ENCODE data around the gene IFT88. TPM values are rescaled to one million over a fixed set of nuclear protein-coding genes. Genes with fewer than 3 reads are reported as not detected.

Gene IFT88
- total and polyA plus RNA-seq, 3 donors from 2014 or later: 56.6 to 111 (median 86.8) TPM

DNA sequence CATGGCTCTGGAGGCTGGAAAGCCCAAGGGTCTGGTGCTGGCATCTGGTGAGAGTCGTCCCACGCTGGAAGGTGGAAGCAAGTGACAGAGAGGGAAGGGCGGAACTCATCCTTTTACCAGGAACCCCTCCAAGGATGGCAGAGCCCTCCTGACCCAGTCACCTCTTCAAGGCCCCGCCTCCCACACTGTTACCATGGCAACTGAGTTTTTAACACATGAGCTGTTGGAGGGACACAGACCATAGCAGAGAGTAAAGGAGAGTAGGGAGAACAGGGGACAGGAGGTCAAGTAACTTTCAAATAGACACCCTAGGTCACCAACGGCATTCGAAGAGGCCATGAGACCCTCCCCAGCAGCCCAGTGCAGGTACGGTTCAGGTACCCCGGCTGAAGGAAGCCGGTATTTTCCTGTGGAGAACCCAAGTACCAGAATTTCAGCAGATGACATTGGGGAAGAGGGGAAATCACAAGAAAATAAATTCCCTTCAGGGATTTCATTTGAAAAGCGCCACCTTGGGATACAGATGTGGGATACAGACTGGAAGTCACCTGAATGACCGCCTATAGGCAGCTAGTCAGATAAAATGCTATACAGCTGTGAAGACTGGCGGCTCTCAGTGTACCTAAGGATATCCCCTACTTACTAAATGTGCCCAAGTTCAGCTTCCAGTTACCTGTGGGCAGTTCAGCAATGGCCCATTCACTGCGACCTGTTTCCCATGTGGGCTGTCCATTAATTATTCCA is 144.5 kb downstream of the IFT88 start:
- WGBS, 2 donors: 65 to 74% methylated on average over 13 of the region's 13 CpGs
- Histone ChIP-seq H3K36me3 (ENCODE audit: low read depth, missing control alignments) (no peaks in the 10 kb centered on the region), H3K4me1 (peaks cover 11% of the 10 kb centered on the region), H3K27me3 (no peaks in the 10 kb centered on the region), H3K27ac (no peak overlapping the region), H3K4me3 (no peak overlapping the region), H3K9me3 (no peaks in the 10 kb centered on the region)
- DNase-seq: no peak
- TF ChIP-seq POLR2A (IDR thresholded peaks at IDR 0.05): no peak
- TF ChIP-seq, protein P1, sequence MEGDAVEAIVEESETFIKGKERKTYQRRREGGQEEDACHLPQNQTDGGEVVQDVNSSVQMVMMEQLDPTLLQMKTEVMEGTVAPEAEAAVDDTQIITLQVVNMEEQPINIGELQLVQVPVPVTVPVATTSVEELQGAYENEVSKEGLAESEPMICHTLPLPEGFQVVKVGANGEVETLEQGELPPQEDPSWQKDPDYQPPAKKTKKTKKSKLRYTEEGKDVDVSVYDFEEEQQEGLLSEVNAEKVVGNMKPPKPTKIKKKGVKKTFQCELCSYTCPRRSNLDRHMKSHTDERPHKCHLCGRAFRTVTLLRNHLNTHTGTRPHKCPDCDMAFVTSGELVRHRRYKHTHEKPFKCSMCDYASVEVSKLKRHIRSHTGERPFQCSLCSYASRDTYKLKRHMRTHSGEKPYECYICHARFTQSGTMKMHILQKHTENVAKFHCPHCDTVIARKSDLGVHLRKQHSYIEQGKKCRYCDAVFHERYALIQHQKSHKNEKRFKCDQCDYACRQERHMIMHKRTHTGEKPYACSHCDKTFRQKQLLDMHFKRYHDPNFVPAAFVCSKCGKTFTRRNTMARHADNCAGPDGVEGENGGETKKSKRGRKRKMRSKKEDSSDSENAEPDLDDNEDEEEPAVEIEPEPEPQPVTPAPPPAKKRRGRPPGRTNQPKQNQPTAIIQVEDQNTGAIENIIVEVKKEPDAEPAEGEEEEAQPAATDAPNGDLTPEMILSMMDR (IDR thresholded peaks at IDR 0.05): no peak
- intact Hi-C loops (cut with DNase I; ENCODE audit: low total_unique reads): loop anchor here (10.0 kb wide), 2 partner anchors 103 to 213 kb away; no protein-coding TSS in a partner anchor

DNA sequence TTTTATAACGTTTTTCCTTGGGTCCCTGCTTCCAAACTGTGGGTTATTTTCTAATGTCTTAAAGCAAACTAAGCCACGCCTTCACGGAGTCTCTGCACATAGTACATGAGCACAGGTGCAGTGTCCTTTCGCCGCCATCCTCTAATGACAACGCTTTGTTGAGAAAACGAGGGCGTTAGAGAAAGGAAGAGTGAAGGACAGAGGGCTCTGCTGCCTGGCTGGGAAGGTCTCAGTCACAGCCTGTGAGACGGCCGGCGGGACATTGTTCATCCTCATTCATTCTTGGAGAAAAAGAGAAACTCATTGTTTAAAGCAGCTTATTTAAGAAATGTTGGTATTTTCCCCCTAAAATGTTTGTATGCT is 146.0 kb downstream of the IFT88 start:
- Histone ChIP-seq H3K4me1 (peaks cover 11% of the 10 kb centered on the region), H3K9me3 (no peaks in the 10 kb centered on the region), H3K27me3 (no peaks in the 10 kb centered on the region), H3K36me3 (ENCODE audit: low read depth, missing control alignments) (no peaks in the 10 kb centered on the region), H3K4me3 (peak overlapping the region in 1 of 2 donors; percentile 6), H3K27ac (peak overlapping the region in 1 of 2 donors; percentile 39)
- DNase-seq: no peak
- TF ChIP-seq, protein P1 (IDR thresholded peaks at IDR 0.05): no peak
- no peak for TF ChIP-seq POLR2A (IDR thresholded peaks at IDR 0.05)
- intact Hi-C loops (cut with DNase I; ENCODE audit: low total_unique reads): loop anchor here (10.0 kb wide), 2 partner anchors 102 to 212 kb away; no protein-coding TSS in a partner anchor
- WGBS, 2 donors: 11% methylated on average over 11 of the region's 11 CpGs

DNA sequence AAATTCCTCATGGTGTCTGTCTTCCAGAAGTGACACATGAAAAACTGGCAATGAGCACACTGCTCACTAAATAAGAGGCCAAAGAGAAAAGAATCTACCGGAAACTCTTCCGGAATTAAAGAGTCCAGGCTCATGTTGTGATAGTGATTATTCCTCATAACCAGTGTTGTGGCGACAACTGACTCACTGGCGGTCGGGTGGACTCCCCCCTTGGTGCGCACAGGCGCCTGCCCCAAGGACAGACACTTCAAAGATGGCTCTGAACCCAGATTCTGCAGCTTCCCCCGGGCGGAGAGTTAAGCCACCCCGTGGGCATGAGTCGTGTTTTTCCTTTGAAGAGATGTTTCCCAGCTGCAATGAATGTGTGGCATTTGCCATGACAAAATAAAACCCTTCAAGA is 146.8 kb downstream of the IFT88 start:
- H3K27ac ChIP-seq: peak overlapping the region in 1 of 2 donors; percentile 78
- WGBS, 2 donors: 40 to 45% methylated on average over 11 of the region's 11 CpGs
- no peaks in the 10 kb centered on the region for H3K36me3 ChIP-seq (ENCODE audit: low read depth, missing control alignments)
- no peak for DNase-seq
- TF ChIP-seq POLR2A (IDR thresholded peaks at IDR 0.05): no peak
- TF ChIP-seq, protein P1 (IDR thresholded peaks at IDR 0.05): no peak
- H3K27me3 ChIP-seq: no peaks in the 10 kb centered on the region
- intact Hi-C loops (cut with DNase I; ENCODE audit: low total_unique reads): loop anchor here (10.0 kb wide), 2 partner anchors 101 to 211 kb away; no protein-coding TSS in a partner anchor
- no peak overlapping the region for H3K4me3 ChIP-seq
- no peaks in the 10 kb centered on the region for H3K9me3 ChIP-seq
- H3K4me1 ChIP-seq: peaks cover 11% of the 10 kb centered on the region

DNA sequence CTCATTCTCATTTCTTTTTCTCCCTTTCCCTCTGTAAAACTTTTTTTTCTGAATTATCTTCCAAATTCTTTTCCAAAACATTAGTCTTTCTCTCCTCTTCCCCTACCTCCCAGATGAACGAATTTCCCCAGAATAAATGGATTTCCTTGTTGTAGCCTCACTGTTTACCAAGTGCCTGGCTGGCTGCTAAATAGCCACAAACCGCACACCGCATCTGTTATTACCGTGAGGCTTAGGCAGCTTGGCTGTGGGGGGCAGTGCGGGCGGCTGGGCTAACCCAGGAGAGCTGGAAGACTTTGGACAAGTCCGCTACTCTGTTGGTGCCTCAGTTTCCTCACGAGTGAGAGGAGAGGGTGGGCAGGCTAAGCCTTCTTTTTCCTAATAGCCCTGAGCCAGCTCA is 147.2 kb downstream of the IFT88 start:
- peaks cover 11% of the 10 kb centered on the region for H3K4me1 ChIP-seq
- intact Hi-C loops (cut with DNase I; ENCODE audit: low total_unique reads): loop anchor here (10.0 kb wide), 2 partner anchors 101 to 211 kb away; no protein-coding TSS in a partner anchor
- H3K4me3 ChIP-seq: no peak overlapping the region
- no peaks in the 10 kb centered on the region for H3K36me3 ChIP-seq (ENCODE audit: low read depth, missing control alignments)
- H3K27ac ChIP-seq: peak overlapping the region; percentile 33 to 78
- TF ChIP-seq, protein P1 (IDR thresholded peaks at IDR 0.05): no peak
- TF ChIP-seq POLR2A (IDR thresholded peaks at IDR 0.05): no peak
- WGBS, 2 donors: 59 to 60% methylated on average over 8 of the region's 8 CpGs
- no peak for DNase-seq
- H3K9me3 ChIP-seq: no peaks in the 10 kb centered on the region
- no peaks in the 10 kb centered on the region for H3K27me3 ChIP-seq
